Mammary epithelial cell (primary cell): Measurements from ENCODE around the gene DCTN3.

Experiments used
- CTCF ChIP-seq, 2 donors: IDR thresholded peaks in 1 of 2; conservative IDR thresholded peaks in 1 of 2; 2 replicates each; pipeline ENCODE4 v1.5.1; 2011 to 2012; ENCODE audit warnings: inconsistent platforms in 2 of 2, low read length in 2 of 2, mild to moderate bottlenecking in 2 of 2, control low read depth in 1 of 2, low read depth in 1 of 2; ENCODE audit not compliant: insufficient read depth in 1 of 2; ENCODE audit errors: extremely low read depth in 1 of 2
- EZH2 ChIP-seq: IDR thresholded peaks from 2 replicates; pipeline ENCODE4 v1.6.1; 2012; ENCODE audit warnings: low read length, inconsistent platforms, borderline replicate concordance

GRCh38 chr9:34589636-34590380, 30.5 kb downstream of the DCTN3 start, which contains the start of gene CNTFR:
- TF ChIP-seq EZH2 (no peak), CTCF (conservative IDR thresholded peaks at IDR 0.05 in 1 of 2, IDR thresholded peaks at IDR 0.05 in 1 of 2; ENCODE audit: extremely low read depth in 1 of 2, insufficient read depth in 1 of 2, low read depth in 1 of 2, low read length in 2 of 2) (no peak)
